Mesenteric fat pad (tissue), 1 donor: ENCODE measurements around the gene SLC39A3. TPM values are rescaled to one million over a fixed set of nuclear protein-coding genes. Genes with fewer than 3 reads are reported as not detected.

Experiments used
- DNase-seq: peaks from one replicate; pipeline ENCODE4 v3.0.0-alpha.2; 2020; ENCODE audit warnings: low spot score
- total RNA-seq: library from RNA; stranded (reverse); fragmentation: NEBNext Ultra II Directional; extraction: Animal tissue kit (Norgen Biotek cat#: 25700); gene quantifications from one replicate; pipeline ENCODE4 v1.2.1, GENCODE V29; 2021
- donor health status: DM: yes; HTN: yes; CAD: no.

The SLC39A3 gene
- total RNA-seq, 1 donor from 2014 or later, result 21.5 TPM

- DNase-seq, result no peak
These were observed 28.7 kb upstream of the SLC39A3 start for GRCh38 chr19:2768365-2769132.

- no peak for DNase-seq
These were observed 27.9 kb upstream of the SLC39A3 start for GRCh38 chr19:2767688-2768087.

GRCh38 chr19:2766594-2767372 is 27.0 kb upstream of the SLC39A3 start:
- DNase-seq, result no peak

GRCh38 chr19:2765376-2765775 is 25.6 kb upstream of the SLC39A3 start:
- DNase-seq, result no peak

GRCh38 chr19:2764945-2765344 is 25.1 kb upstream of the SLC39A3 start:
- DNase-seq, result no peak

- no peak for DNase-seq
These were observed 23.9 kb upstream of the SLC39A3 start for GRCh38 chr19:2763687-2764086.

- DNase-seq, result no peak
These were observed 23.1 kb upstream of the SLC39A3 start for GRCh38 chr19:2762783-2763496.

- DNase-seq, result no peak
These were observed 22.3 kb upstream of the SLC39A3 start for GRCh38 chr19:2761876-2762782.

GRCh38 chr19:2761309-2761677 is 21.5 kb upstream of the SLC39A3 start:
- no peak for DNase-seq

GRCh38 chr19:2759965-2760364 is 20.1 kb upstream of the SLC39A3 start:
- DNase-seq, result no peak

- DNase-seq, result no peak
These were observed 19.5 kb upstream of the SLC39A3 start for GRCh38 chr19:2759362-2759761.

GRCh38 chr19:2758601-2759313 is 18.9 kb upstream of the SLC39A3 start:
- no peak for DNase-seq

GRCh38 chr19:2756921-2757881 is 17.4 kb upstream of the SLC39A3 start:
- no peak for DNase-seq

- no peak for DNase-seq
These were observed 16.7 kb upstream of the SLC39A3 start for GRCh38 chr19:2756477-2756876.

- no peak for DNase-seq
These were observed 16.0 kb upstream of the SLC39A3 start for GRCh38 chr19:2755811-2756210.

- DNase-seq, result no peak
These were observed 15.6 kb upstream of the SLC39A3 start for GRCh38 chr19:2755448-2755705.

GRCh38 chr19:2754659-2755447 is 15.0 kb upstream of the SLC39A3 start:
- DNase-seq, result no peak

GRCh38 chr19:2751438-2751830 is 11.6 kb upstream of the SLC39A3 start:
- DNase-seq, result no peak
